ENCODE measurements around the gene KHDC3L. TPM values are rescaled to one million over a fixed set of nuclear protein-coding genes. Genes with fewer than 3 reads are reported as not detected.

Gene KHDC3L, protein sequence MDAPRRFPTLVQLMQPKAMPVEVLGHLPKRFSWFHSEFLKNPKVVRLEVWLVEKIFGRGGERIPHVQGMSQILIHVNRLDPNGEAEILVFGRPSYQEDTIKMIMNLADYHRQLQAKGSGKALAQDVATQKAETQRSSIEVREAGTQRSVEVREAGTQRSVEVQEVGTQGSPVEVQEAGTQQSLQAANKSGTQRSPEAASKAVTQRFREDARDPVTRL
- polyA plus RNA-seq (ENCODE audit: insufficient read length) = not detected
- long read RNA-seq, donor 1 = 0 reads
- long read RNA-seq, donor 2 = 0 reads
- long read RNA-seq, donor 3 = 0 reads
- long read RNA-seq, donor 4 = 0 reads
- long read RNA-seq, donor 5 = 0 reads
- long read RNA-seq, donor 6 = 0 reads
- long read RNA-seq, donor 7 = 0 reads
- long read RNA-seq, donor 8 = 0 reads

DNA sequence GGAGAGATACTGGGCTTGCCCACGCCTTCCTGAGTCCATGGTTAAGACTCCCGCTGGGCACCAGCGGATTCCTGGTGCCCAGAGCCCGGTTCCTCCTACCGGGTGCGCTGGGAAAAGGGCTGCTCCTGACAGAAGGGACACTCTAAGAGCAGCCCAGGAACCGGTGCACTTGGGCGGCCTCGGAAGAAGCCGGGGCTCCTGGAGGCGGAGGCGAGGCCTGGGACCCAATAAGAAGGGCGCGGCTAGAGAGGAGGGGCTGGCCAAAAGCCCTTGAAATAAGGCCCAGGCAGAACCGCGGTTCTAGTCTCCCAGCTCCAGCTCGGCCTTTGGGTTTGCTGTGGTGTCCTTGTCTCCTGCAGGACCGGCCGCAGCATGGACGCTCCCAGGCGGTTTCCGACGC is at the start of gene KHDC3L:
Gene KHDC3L (plus strand): TSS at position 301 of the 400 bp plus-strand sequence. CDS start 72 bp downstream, at position 373.
- DNase-seq = no peak

DNA sequence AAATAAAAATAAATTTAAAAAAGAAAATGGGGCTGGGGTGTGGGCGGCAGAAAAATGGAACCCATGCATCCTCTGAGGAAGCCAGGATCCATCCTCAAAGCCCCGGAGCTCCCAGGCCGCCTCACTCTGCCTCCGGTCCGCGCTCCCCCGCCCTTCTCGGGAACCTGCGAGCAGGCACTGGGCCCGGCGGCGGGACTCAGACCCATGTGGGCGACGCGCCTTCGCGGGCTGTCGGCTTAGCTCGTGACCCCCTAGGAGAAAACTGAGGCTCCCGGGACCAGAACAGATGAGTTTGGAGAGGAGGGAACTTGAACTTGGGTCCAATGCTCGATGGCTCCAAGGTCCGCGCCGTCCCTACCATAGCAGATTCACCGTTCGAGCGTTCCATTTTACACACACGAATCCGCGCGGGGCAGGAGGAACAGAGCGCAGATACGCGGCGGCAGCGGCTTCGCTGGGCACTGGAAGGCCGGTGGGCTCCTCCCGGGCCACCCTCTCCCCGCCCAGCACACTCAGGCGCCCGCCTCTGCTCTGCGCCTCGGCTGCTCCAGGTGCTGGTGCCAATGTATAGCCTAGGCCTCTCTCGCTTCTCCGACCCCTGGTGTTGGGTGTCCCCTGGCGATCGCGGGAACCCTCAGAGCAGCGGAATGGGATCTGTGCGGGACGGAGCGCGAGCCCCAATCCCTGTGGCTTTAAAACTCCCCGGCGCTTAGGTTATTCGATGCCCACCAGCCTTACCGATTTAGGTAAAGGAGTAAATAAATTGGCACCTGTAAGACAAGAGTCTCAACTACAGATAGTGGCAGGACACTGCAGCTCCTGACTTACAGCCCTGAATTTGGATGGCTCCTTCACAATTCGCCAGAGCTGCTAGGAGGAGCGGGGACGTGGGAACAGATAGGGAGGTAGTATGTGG is 47.6 kb upstream of the KHDC3L start:
- DNase-seq = no peak

DNA sequence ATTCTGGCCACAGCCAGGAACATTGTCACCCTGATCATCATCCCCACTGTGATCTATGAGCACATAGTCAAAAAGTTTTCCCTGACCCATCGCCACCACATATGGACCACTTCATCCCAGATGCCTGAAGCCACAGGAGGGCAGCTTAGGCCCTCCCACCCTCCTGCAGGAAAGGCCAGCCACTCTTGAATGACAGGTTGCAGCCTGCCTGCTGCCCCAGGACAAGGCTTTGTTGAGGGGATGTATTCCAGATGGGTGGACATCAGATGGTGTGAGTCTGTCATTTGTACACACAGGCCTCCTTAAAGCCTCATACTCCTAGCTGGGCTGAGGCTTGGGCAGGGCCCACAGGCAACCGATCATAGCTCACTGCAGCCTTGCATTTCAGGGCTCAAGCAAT is 39.1 kb upstream of the KHDC3L start:
- DNase-seq = no peak

DNA sequence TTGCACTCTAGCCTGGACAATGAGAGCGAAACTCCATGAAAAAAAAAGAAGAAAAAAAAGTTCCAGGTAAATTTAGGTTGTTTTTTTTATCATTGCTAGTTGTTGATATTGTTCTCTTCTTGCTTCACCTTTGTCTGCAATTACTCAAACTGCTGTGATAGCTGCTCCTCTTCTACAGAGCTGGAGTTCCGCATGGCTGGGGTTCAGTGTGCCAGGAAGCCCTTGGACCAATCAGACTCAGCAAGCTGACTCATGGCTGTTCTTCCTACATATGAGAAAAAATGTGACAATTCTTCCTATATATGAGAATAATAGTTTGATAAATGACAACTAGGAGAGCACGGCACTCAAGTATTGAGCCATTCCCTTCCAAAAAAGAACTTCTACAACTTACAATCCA is 36.8 kb upstream of the KHDC3L start:
- DNase-seq = no peak

DNA sequence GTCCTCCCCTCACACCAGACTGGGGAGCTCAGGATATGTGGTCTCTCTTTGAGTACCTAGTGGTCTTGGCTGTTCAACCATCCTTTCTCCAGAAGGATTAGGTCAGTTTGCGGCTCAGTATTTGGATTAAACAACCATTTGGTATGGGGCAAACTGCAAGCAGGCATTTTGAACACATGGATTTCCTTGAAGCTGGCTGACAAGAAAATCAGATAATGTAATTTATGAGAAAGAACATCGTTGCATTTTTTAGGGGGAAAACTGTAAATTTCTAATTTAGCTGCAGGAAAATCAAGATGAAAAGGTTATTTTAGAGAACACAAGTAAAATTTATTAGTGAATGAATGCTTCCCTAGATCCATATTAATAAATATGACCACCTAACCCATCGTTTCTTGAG is 33.7 kb upstream of the KHDC3L start:
- no peak for DNase-seq

DNA sequence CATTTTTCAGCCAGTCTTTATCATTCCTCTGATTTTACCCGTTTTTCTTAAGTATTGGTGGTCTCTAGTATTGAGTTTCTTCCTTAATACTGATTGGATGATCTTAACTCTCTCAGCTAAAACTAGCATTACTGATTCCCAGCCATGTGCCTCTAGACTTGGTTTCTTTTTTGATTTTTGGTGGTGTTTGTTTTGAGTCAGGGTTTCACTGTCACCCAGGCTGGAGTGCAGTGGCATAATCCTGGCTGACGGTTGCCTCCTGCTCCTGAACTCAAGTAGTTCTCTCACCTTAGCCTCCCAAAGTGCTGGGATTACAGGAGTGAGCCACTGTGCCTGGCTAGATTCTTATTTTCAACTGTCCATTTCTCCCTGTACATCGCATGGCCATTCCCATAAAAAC is 33.3 kb upstream of the KHDC3L start:
- no peak for DNase-seq

DNA sequence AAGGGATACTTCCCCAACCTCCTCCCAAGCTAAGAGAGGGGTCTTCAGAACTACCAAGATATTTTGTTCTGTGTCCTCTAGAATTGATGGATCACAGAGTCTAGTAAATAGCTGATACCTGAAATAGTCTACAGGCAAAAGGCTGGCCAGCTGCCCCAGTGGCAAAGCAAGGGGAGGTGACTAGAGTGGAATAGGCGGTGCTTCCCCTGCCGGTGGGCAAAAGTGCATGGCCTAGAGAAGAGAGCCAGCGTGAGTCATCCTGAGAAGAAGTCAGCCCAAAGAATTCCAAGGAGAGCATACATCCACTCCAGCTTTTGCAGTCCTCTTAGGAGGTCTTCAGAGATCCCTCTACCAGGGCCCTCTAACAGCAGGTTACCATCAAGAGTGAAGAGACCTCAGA is 23.1 kb upstream of the KHDC3L start:
- no peak for DNase-seq

DNA sequence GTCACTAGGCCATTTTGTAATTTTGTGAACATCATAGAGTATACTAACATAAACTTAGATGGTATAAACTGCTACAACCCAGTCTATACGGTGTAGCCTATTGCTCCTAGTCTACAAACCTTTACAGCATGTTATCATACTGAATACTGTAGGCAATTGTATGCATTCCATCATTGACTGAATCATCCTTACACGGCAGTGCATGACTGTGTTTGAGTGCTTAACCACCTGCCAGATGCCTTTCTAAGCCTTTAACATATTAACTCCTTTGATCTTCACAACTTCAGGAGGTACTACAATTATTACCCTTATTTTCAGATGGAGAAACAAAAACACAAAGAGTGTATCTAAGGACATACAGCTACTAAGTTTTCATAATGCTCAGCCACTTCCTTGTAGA is 22.4 kb upstream of the KHDC3L start:
- DNase-seq = no peak

DNA sequence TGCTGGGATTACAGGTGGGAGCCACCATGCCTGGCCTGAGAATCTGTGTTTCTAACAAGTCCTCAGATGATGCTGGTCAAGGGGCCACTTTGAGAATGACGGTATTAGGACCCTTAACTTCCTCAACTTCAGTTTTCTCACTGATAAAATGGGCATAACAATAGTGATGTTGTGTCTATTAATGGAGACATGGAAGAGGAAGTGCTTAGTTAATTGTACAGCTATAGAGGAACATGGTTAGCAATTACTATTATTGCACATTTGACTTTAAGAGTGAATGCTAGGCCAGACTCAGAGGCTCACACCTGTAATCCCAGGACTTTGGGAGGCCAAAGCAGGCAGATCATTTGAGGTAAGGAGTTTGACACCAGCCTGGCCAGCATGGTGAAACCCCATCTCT is 21.1 kb upstream of the KHDC3L start:
- DNase-seq = no peak

DNA sequence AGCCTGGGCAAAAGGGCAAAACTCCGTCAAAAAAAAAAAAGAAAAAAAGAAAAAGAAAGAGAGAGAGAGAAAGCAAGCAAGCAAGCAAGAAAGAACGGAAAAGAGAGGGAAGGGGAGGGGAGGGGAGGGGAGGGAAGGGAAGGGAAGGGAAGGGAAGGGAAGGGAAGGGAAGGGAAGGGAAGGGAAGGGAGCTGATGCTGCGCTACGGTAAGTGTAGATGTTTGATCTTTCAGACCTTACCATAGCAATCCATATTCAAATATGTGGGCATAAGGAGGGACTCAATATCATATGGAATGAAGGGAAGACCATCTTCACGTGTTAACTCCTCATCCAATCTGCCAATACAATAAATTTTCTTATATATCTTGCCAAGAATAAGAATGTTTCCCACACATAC is 20.3 kb upstream of the KHDC3L start:
- no peak for DNase-seq

DNA sequence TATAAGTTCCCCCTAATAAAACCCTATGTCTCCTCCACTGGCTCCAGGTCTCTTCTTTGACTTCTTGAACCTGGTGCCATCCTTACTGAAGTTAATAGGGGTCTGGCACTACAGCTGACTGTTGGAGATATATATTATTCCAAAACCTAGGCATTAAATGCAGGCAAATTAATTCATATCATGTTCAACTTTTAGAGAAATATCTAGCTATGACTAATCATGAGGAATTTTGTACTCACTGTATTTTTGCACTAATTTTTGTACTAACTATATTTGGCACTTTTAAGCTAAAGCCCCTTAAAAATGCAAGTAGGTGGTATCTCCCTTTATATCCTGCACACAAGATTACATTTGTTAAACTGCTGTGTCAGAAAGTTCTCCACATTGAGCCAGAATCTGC is 19.3 kb upstream of the KHDC3L start:
- DNase-seq = no peak

DNA sequence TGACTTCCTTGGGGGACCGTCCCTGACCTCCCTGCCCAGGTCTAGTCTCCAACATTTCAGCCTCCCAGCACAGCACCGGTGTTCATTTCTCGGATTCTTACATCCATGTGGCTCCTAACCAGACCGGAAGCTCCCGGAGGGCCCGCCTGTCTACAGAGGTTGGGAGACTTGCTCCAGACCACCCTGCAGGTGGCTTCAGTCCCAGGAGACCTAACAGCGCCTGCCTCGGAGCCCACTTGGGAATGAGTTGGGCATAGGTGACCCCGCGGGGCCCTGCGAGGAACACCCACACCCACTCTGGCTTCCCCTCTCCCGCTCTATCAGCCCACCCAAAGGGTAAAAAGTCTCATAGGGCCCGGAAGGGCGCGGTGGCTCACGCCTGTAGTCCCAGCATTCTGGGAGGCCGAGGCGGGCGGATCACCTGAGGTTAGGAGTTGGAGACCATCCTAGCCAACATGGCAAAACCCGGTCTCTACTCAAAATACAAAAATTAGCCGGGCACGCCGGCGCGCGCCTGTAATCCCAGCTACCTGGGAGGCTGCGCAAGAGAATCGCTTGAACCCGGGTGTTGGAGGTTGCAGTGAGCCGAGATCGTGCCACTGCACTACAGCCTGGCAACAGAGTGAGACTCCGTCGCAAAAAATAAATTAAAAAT is 13.8 kb upstream of the KHDC3L start:
- no peak for DNase-seq

DNA sequence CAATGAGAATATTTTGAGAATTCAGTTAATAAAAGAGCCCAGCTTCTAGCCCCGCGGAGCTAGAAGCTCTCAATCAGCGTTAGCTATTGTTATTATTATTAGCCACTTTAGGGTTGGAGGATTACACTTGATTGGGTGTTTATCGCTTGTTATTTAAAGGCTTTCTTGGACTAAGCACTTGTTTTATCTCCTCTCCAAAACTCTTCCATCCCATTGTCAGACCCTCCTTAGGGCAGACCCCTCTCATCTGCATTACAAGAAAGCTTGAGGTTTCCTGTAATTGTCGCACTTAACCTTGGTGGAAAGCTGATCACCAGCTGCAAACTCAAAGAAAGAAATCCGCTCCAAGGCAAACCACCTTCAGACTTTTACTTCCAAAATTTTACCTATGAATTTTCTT is 13.1 kb upstream of the KHDC3L start:
- no peak for DNase-seq

DNA sequence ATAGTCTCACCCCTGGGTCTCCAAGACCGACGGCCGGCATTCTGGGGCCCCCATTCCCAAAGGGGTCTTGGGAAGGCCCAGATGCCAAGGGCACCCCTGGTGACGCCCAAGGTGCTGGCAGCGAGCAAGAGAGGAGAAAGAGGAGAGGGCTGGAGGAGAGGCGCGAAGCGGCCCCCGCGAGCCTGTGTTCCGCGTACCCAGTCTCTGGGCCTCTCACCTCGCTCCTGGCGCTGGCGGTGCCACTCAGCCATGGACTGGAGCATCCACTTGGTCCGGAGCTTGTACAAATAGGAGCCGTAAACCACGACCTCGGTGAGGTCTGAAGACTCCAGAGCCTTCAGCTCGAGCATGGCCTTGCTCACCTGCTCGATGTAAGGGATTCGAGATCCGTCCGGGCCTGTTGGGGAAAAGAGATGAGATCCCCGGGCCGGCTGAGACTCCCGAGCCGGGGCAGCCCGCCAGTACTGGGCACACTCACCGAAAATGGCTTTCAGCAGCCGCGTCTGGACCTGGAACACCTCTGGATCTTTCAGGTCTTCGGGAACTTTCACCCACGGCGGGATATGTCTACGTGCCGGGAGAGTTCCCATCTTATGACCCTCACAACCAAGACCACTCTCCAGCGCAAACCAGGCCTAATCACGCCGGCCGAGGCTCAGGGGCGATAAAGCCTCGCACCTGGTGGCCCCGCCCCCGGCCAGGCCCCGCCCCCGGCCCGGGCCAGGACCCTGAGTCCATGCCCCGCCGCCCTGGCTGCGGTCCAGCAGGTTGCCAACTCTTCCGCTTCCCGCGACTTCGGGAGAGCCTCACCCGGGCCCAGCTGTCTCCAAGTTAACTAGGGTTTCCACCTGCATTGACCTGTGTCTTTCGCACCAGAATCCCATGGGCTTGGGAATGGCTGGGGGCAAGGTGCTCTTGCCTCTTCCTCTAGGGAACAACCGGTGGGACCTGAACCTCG is 8.5 kb upstream of the KHDC3L start, which contains the start of gene DPPA5:
Gene DPPA5 (minus strand): TSS at position 641 of the 958 bp plus-strand sequence. CDS start 51 bp downstream, at position 590.
- no peak for DNase-seq

DNA sequence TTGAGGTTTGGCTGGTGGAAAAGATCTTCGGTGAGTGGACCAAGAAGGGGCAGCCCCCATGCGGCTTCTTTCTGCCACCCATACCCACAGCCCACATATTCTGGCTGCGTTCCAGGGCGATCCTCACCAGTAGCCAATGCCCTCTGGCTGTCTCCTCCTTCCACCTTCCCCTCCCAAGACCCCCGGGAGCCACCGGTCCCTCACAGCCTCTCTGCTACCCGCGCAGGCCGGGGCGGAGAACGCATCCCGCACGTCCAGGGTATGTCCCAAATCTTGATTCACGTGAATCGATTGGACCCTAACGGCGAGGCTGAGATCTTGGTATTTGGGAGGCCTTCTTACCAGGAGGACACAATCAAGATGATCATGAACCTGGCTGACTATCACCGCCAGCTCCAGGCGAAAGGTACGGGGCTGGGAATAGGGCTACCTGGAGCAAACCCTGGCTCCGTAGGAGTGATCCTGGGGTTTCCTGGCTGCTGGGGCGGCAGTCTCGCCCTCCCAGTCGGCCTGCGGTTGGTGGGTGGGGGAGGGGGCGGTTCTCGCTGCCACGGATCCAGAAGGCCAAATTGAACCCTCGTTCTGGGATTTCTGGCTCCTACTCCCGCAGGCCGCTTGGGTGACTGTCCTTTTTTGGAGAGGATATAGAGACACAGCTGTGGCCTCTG is 545 bp downstream of the KHDC3L start:
- DNase-seq = no peak

DNA sequence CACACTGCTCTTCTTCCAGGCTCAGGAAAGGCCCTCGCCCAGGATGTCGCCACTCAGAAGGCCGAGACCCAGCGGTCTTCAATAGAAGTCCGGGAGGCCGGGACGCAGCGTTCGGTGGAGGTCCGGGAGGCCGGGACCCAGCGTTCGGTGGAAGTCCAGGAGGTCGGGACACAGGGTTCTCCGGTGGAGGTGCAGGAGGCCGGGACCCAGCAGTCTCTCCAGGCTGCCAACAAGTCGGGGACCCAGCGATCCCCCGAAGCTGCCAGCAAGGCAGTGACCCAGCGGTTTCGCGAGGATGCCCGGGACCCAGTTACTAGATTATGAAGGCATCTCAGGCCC is 1.0 kb downstream of the KHDC3L start:
- no peak for DNase-seq

DNA sequence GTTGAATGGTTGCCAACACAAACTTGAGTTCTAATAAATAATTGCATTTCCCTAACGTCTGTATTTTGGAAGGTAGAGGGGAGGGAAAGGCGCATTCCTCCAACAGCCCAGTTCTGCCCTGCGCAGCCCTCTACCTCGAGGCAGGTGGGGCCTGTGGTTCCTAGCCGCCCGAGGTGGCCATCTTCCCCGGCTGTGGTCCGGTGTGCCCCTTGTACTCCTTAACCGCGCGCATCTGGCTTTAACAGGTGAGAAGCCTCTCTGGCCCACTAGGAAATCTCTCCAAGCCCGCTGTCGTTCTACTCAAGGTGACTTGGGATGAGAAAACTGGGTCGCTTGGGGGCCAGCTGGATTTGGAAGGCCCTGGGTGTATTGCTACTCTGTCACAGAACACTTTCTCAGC is 1.7 kb downstream of the KHDC3L start:
- no peak for DNase-seq

DNA sequence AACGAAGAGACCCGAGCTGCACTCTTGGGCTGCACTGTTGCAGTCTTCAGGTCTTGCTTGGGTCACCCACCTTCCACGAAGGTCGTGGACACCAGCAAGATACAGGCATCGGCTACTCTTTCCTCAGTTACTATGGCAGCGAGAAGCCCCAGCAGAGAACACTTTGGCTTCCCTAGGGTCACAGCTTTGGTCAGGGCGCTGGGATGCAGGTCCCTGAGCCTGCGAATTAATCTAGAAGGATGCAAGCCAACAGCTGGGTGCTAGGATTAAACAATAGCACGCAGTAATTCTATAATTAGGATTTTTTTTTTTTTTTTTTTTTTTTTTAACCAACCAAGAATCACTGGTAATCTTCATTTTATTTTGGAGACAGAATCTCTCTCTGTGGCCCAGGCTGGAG is 2.1 kb downstream of the KHDC3L start:
- DNase-seq = no peak

DNA sequence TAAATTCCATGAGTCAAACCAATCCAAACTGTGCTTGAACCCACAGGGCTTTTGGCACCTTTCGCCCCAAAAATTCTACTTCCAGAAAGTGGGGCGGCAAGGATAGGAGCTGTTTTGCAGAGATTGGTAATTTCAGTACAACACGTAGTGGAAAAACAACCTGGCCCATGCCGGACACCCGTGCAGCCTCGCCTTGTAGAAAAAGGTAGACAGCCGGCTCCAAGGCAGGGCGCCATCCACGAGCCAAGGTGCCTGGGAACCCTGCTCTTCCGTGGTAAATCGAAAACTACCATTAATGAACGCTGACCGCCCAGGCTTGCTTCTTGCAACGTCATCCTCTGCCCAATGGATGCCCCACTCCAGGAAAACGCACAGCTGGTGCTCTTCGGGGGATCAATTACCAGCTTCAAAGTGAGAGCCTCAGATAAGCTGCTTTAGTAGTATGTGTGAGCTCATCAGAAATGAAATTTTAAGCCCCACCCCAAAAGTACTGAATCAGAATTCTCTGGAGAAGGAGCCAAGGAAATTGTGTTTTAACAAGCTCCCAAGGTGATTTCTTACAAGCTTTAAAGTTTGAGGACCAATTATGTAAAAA is 5.4 kb downstream of the KHDC3L start:
- no peak for DNase-seq

DNA sequence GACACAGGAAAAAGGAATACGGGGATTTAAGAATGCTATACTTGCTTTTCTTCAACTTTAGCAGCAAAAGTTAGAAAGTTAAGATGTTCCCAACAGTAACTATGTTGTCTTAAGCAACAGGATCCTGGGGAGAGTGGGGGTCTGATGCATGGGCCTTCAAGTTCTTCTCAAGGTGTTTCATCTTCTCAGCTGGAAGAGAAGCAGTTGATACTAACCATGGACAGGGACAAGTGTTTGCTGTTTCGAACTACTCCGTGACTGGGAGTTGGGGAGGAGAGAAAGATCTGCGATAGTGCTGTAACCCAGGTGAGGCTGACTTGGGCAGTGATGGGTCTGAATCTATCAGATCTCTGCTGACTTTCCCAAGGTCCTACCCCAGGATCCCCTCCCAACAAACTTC is 6.2 kb downstream of the KHDC3L start:
- no peak for DNase-seq

DNA sequence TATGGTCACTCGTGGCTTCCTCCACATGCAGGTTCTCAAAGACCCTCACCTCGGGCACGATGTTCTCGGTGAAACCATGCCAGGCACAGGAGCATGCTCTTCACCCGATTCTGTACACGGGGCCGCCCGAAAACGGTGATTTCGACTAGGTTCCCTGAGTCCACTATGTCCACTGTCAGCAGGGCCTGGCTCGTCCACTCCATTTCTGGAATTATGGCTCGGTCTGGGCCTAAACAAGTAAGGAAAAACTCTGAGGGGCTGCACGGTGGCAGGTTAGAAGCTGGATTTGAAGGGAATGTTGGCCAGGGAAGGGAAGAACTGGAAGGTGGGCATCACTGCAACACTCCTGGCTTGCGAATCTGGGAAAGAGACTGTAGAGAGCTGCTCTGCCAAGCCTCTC is 6.7 kb downstream of the KHDC3L start:
- DNase-seq = no peak

All from left kidney (tissue), 8 donors.